ENCODE measurements around the gene ZNF860. TPM values are rescaled to one million over a fixed set of nuclear protein-coding genes. Genes with fewer than 3 reads are reported as not detected.

ZNF860 gene
- total RNA-seq = under 1 TPM; 0.33 to 0.88 (median 0.36) TPM

GRCh38 chr3:31981206-31982181, at the start of gene ZNF860, which contains the start of gene OSBPL10:
Gene ZNF860, plus strand, starts transcription at chr3:31981750. Its CDS starts 7,330 bp downstream, at chr3:31989080.
Gene OSBPL10, minus strand, starts transcription at chr3:31981262. Its CDS starts 83 bp downstream, at chr3:31981179.
- TF ChIP-seq CTCF (IDR thresholded peaks at IDR 0.05; ENCODE audit: low read depth) = no peak

GRCh38 chr3:31932990-31933389, 48.6 kb upstream of the ZNF860 start:
- TF ChIP-seq CTCF (IDR thresholded peaks at IDR 0.05; ENCODE audit: low read depth) = no peak

- no peak for TF ChIP-seq CTCF (IDR thresholded peaks at IDR 0.05; ENCODE audit: low read depth)
Observed at GRCh38 chr3:31934018-31934417, 47.5 kb upstream of the ZNF860 start.

GRCh38 chr3:31934866-31935265, 46.7 kb upstream of the ZNF860 start:
- TF ChIP-seq CTCF (IDR thresholded peaks at IDR 0.05; ENCODE audit: low read depth) = no peak

- TF ChIP-seq CTCF (IDR thresholded peaks at IDR 0.05; ENCODE audit: low read depth) = no peak
Observed at GRCh38 chr3:31936420-31937060, 45.0 kb upstream of the ZNF860 start.

- TF ChIP-seq CTCF (IDR thresholded peaks at IDR 0.05; ENCODE audit: low read depth) = no peak
Observed at GRCh38 chr3:31937225-31937624, 44.3 kb upstream of the ZNF860 start.

GRCh38 chr3:31942446-31942845, 39.1 kb upstream of the ZNF860 start:
- TF ChIP-seq CTCF (IDR thresholded peaks at IDR 0.05; ENCODE audit: low read depth) = no peak

Measured in subcutaneous adipose tissue (tissue), 4 donors.